Breast epithelium (tissue), 4 donors: ENCODE data around the gene FAM20C. TPM values are rescaled to one million over a fixed set of nuclear protein-coding genes. Genes with fewer than 3 reads are reported as not detected.

Experiments used
- DNase-seq, 2 donors: peaks; one replicate each; pipeline ENCODE4 v3.0.0-alpha.2; 2019; ENCODE audit warnings: low spot score in 2 of 2
- H3K27ac ChIP-seq, 2 donors: fragments of 200-600 bp; sonication (generic) in 1 of 2; one replicate each; pipeline ENCODE4 v1.5.1; 2016 to 2019; ENCODE audit warnings: mild to moderate bottlenecking in 1 of 2
- H3K27me3 ChIP-seq, 2 donors: fragments of 200-600 bp; sonication (generic) in 1 of 2; one replicate each; pipeline versions ENCODE4 v1.5.1 to v1.6.0; 2017 to 2019; ENCODE audit warnings: control low read depth in 1 of 2, mild to moderate bottlenecking in 1 of 2
- H3K36me3 ChIP-seq: fragments of 200-600 bp; one replicate; pipeline ENCODE4 v1.5.1; 2019
- H3K4me1 ChIP-seq, 2 donors: fragments of 200-600 bp; sonication (generic); one replicate each; pipeline ENCODE4 v1.5.1; 2016 to 2019; ENCODE audit warnings: control low read depth in 1 of 2
- H3K4me3 ChIP-seq, 3 donors: fragments of 200-600 bp; sonication (generic); 1 replicate in 2 of 3; 2 replicates in 1 of 3; pipeline ENCODE4 v1.5.1; 2016 to 2019; ENCODE audit warnings: mild to moderate bottlenecking in 3 of 3, moderate library complexity in 2 of 3
- H3K9me3 ChIP-seq, 2 donors: fragments of 200-600 bp; sonication (generic) in 1 of 2; one replicate each; pipeline ENCODE4 v1.5.1; 2016 to 2019; ENCODE audit warnings: control low read depth in 1 of 2
- POLR2A ChIP-seq: fragments of 450-650 bp; IDR thresholded peaks from one replicate; pipeline ENCODE4 v1.6.1; 2016; ENCODE audit warnings: antibody characterized with exemption, mild to moderate bottlenecking, moderate library complexity
- POLR2AphosphoS5 ChIP-seq, 3 donors: sonication (generic); formaldehyde crosslinking; IDR thresholded peaks; one replicate each; pipeline ENCODE4 v1.6.1; 2017; ENCODE audit warnings: antibody characterized with exemption in 3 of 3
- intact Hi-C: fragments of 100-400 bp; cut with DNase I; formaldehyde crosslinking; loops from one replicate; pipeline ENCODE4 v1.15.1; 2023; ENCODE audit warnings: low total_unique reads
- total RNA-seq, 3 donors: library from RNA; depleted of rRNA; stranded (reverse); fragments of >200 nt; gene quantifications; one replicate each; pipeline ENCODE4 v1.1.0, GENCODE V29; 2016
- TF ChIP-seq, protein P1 (sequence below), 3 donors: fragments of 450-650 bp; IDR thresholded peaks; one replicate each; pipeline ENCODE4 v1.5.1; 2016 to 2017; ENCODE audit warnings: antibody characterized with exemption in 3 of 3, mild to moderate bottlenecking in 3 of 3, moderate library complexity in 3 of 3

Gene FAM20C
- total RNA-seq, 3 donors from 2014 or later, result 30.7 to 73.7 (median 71.0) TPM

- H3K27me3 ChIP-seq, result no peaks in the 10 kb centered on the region
- no peak for DNase-seq
- H3K9me3 ChIP-seq, result no peaks in the 10 kb centered on the region
- no peak overlapping the region for H3K27ac ChIP-seq
- no peak overlapping the region for H3K4me3 ChIP-seq
- no peaks in the 10 kb centered on the region for H3K4me1 ChIP-seq
- H3K36me3 ChIP-seq, result peaks cover 13% of the 10 kb centered on the region
- TF ChIP-seq POLR2A (no peak), POLR2AphosphoS5 (IDR thresholded peaks at IDR 0.05) (no peak)
- TF ChIP-seq, protein P1, sequence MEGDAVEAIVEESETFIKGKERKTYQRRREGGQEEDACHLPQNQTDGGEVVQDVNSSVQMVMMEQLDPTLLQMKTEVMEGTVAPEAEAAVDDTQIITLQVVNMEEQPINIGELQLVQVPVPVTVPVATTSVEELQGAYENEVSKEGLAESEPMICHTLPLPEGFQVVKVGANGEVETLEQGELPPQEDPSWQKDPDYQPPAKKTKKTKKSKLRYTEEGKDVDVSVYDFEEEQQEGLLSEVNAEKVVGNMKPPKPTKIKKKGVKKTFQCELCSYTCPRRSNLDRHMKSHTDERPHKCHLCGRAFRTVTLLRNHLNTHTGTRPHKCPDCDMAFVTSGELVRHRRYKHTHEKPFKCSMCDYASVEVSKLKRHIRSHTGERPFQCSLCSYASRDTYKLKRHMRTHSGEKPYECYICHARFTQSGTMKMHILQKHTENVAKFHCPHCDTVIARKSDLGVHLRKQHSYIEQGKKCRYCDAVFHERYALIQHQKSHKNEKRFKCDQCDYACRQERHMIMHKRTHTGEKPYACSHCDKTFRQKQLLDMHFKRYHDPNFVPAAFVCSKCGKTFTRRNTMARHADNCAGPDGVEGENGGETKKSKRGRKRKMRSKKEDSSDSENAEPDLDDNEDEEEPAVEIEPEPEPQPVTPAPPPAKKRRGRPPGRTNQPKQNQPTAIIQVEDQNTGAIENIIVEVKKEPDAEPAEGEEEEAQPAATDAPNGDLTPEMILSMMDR (IDR thresholded peaks at IDR 0.05), result no peak
- intact Hi-C loops, result no loop called here
Measured at GRCh38 chr7:252216-252965, 60.0 kb downstream of the FAM20C start.

DNA sequence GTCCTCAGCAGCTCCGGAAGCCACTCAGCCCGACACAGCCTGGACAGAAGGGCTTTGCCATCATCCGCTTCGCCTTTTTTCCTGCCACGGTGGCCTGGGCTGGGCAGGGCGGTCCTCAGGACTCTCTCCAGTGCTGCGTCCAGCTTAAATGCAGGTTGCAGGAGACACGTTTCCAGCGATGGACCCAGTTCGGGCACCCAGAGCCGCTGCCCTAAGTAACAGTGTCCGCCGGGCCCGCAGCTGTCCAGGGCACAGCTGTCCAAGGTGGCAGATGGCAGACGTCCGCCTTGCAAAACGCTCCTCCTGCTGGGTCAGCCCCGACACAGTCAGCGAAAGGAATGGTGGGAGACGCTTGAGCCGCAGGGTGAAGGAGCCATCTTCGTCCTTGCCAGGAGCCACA is 60.6 kb downstream of the FAM20C start:
- DNase-seq, result no peak
- Histone ChIP-seq H3K27me3 (no peaks in the 10 kb centered on the region), H3K9me3 (no peaks in the 10 kb centered on the region), H3K4me3 (no peak overlapping the region), H3K36me3 (peaks cover 13% of the 10 kb centered on the region), H3K4me1 (no peaks in the 10 kb centered on the region), H3K27ac (no peak overlapping the region)
- TF ChIP-seq, protein P1 (IDR thresholded peaks at IDR 0.05), result no peak
- no peak for TF ChIP-seq POLR2AphosphoS5 (IDR thresholded peaks at IDR 0.05)
- TF ChIP-seq POLR2A, result no peak
- intact Hi-C loops, result no loop called here

DNA sequence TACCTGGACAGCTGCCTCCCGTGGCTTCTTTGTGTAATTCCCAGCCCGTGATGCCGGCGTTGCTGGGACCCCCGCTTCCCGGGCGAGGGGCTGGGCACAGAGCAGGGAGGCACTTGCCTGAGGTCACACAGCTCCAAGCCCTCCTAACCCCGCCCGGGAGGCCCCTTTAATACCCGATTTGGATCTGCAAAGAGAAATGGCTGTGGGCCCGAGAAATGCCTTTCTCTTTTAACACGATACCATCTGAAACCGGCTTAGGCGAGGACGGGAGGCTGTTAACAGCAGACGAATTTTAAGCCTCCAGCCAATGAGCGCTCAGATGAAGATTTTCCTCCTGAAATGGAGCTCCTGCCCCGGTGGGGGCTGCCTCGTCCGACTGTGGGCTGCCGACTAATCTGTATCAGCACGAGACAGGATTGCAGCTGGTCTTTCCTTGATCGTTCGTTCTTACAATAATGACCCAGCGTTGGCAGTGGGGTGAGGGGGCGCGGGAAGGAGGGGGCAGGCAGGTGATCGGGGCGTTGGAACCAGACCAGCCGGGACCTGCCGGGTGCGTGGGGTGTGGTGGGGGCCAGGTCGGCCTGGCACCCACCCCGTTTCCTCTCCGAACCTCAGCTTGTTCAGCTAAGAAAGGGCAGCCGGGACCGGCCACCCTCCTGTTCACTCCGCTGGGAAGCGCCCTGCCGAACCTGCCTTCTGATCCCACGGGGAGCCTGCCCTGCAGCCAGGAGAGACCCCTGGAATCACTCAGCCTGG is 61.4 kb downstream of the FAM20C start:
- no peaks in the 10 kb centered on the region for H3K9me3 ChIP-seq
- intact Hi-C loops, result no loop called here
- H3K27ac ChIP-seq, result no peak overlapping the region
- H3K4me3 ChIP-seq, result no peak overlapping the region
- no peak for DNase-seq
- H3K36me3 ChIP-seq, result peaks cover 16% of the 10 kb centered on the region
- no peaks in the 10 kb centered on the region for H3K4me1 ChIP-seq
- TF ChIP-seq, protein P1 (IDR thresholded peaks at IDR 0.05), result no peak
- TF ChIP-seq POLR2AphosphoS5 (IDR thresholded peaks at IDR 0.05) (no peak), POLR2A (no peak)
- H3K27me3 ChIP-seq, result no peaks in the 10 kb centered on the region

- no peak for DNase-seq
- intact Hi-C loops, result no loop called here
- peaks cover 21% of the 10 kb centered on the region for H3K36me3 ChIP-seq
Measured at GRCh38 chr7:254337-255037, 62.1 kb downstream of the FAM20C start.

More at GRCh38 chr7:254337-255037, 62.1 kb downstream of the FAM20C start:
- Histone ChIP-seq H3K27ac (no peak overlapping the region), H3K4me1 (no peaks in the 10 kb centered on the region), H3K4me3 (no peak overlapping the region), H3K9me3 (no peaks in the 10 kb centered on the region), H3K27me3 (no peaks in the 10 kb centered on the region)
- TF ChIP-seq, protein P1 (IDR thresholded peaks at IDR 0.05), result no peak
- TF ChIP-seq POLR2AphosphoS5 (IDR thresholded peaks at IDR 0.05) (no peak), POLR2A (no peak)
